Fibroblast of skin of left quadriceps (primary cell): ENCODE data around the gene LYRM4.

ENCODE experiments used
- DNase-seq, 2 experiments: peaks; one replicate each; pipeline ENCODE4 v3.0.0-alpha.2; 2013; ENCODE audit warnings: low read depth in 2 of 2

LYRM4 gene

GRCh38 chr6:5246141-5247097 lies 14.3 kb downstream of the LYRM4 start:
- no peak for DNase-seq

- DNase-seq, result no peak
Observed at GRCh38 chr6:5243069-5243468, 17.7 kb downstream of the LYRM4 start.

GRCh38 chr6:5241252-5241651 lies 19.5 kb downstream of the LYRM4 start:
- DNase-seq, result no peak

- no peak for DNase-seq
Observed at GRCh38 chr6:5238336-5238735, 22.4 kb downstream of the LYRM4 start.

GRCh38 chr6:5237805-5238204 lies 22.9 kb downstream of the LYRM4 start:
- no peak for DNase-seq

- DNase-seq, result no peak
Observed at GRCh38 chr6:5235830-5236229, 24.9 kb downstream of the LYRM4 start.

- no peak for DNase-seq
Observed at GRCh38 chr6:5234874-5235273, 25.9 kb downstream of the LYRM4 start.

GRCh38 chr6:5231289-5231688 lies 29.5 kb downstream of the LYRM4 start:
- DNase-seq, result no peak

- DNase-seq, result no peak
Observed at GRCh38 chr6:5230081-5230480, 30.7 kb downstream of the LYRM4 start.

GRCh38 chr6:5229356-5229755 lies 31.4 kb downstream of the LYRM4 start:
- no peak for DNase-seq

GRCh38 chr6:5223309-5223708 lies 37.4 kb downstream of the LYRM4 start:
- DNase-seq, result no peak

GRCh38 chr6:5220443-5220842 lies 40.3 kb downstream of the LYRM4 start:
- DNase-seq, result no peak

GRCh38 chr6:5219011-5219691 lies 41.6 kb downstream of the LYRM4 start:
- no peak for DNase-seq

GRCh38 chr6:5217356-5217755 lies 43.4 kb downstream of the LYRM4 start:
- DNase-seq, result no peak

- DNase-seq, result no peak
Observed at GRCh38 chr6:5215799-5216198, 45.0 kb downstream of the LYRM4 start.

GRCh38 chr6:5215159-5215558 lies 45.6 kb downstream of the LYRM4 start:
- no peak for DNase-seq

GRCh38 chr6:5214570-5215052 lies 46.1 kb downstream of the LYRM4 start:
- peak; percentile 54 to 56 for DNase-seq

GRCh38 chr6:5213836-5214235 lies 46.9 kb downstream of the LYRM4 start:
- no peak for DNase-seq

GRCh38 chr6:5211492-5211891 lies 49.3 kb downstream of the LYRM4 start:
- DNase-seq, result no peak

GRCh38 chr6:5208471-5208971 lies 52.2 kb downstream of the LYRM4 start:
- peak; percentile 69 to 74 for DNase-seq

- DNase-seq, result peak; percentile 82 to 83
Observed at GRCh38 chr6:5208057-5208456, 52.7 kb downstream of the LYRM4 start.

GRCh38 chr6:5206920-5207561 lies 53.7 kb downstream of the LYRM4 start:
- no peak for DNase-seq
